ENCODE results near the gene G0S2.

The G0S2 gene

GRCh38 chr1:209674957-209675564 lies at the start of gene G0S2:
Gene G0S2, plus strand, starts transcription at chr1:209675412. Its CDS starts 273 bp downstream, at chr1:209675685.
- peak; percentile 42 to 51 for DNase-seq

- no peak for DNase-seq
These were observed 49.4 kb upstream of the G0S2 start for GRCh38 chr1:209625791-209626285.

- no peak for DNase-seq
These were observed 48.7 kb upstream of the G0S2 start for GRCh38 chr1:209626346-209627026.

GRCh38 chr1:209627027-209627731 lies 48.0 kb upstream of the G0S2 start:
- DNase-seq: no peak

- peak; percentile 86 to 89 for DNase-seq
These were observed 47.4 kb upstream of the G0S2 start for GRCh38 chr1:209627732-209628196.

GRCh38 chr1:209628618-209629299 lies 46.5 kb upstream of the G0S2 start:
- no peak for DNase-seq

- DNase-seq: no peak
These were observed 45.4 kb upstream of the G0S2 start for GRCh38 chr1:209629621-209630382.

- no peak for DNase-seq
These were observed 44.6 kb upstream of the G0S2 start for GRCh38 chr1:209630383-209631225.

- DNase-seq: no peak
These were observed 41.7 kb upstream of the G0S2 start for GRCh38 chr1:209633335-209633997.

GRCh38 chr1:209634005-209634737 lies 41.0 kb upstream of the G0S2 start:
- no peak for DNase-seq

- no peak for DNase-seq
These were observed 39.4 kb upstream of the G0S2 start for GRCh38 chr1:209635850-209636249.

- DNase-seq: no peak
These were observed 33.4 kb upstream of the G0S2 start for GRCh38 chr1:209641832-209642172.

- no peak for DNase-seq
These were observed 32.4 kb upstream of the G0S2 start for GRCh38 chr1:209642816-209643215.

GRCh38 chr1:209643285-209644020 lies 31.8 kb upstream of the G0S2 start:
- DNase-seq: no peak

GRCh38 chr1:209645574-209646452 lies 29.4 kb upstream of the G0S2 start:
- no peak for DNase-seq

- no peak for DNase-seq
These were observed 28.7 kb upstream of the G0S2 start for GRCh38 chr1:209646558-209646957.

- no peak for DNase-seq
These were observed 28.1 kb upstream of the G0S2 start for GRCh38 chr1:209647156-209647555.

GRCh38 chr1:209648346-209648745 lies 26.9 kb upstream of the G0S2 start:
- DNase-seq: no peak
